Retinal pigment epithelial cell (primary cell): ENCODE data around the gene DCDC1.

Source experiments
- DNase-seq: peaks from one replicate; pipeline ENCODE4 v3.0.0-alpha.2; 2010; ENCODE audit warnings: low read depth
- H3K4me3 ChIP-seq: 2 replicates; pipeline ENCODE4 v1.5.1; 2011; ENCODE audit warnings: mild to moderate bottlenecking, low read length, control low read depth, moderate library complexity
- TF ChIP-seq, protein P1 (sequence below): conservative IDR thresholded peaks from 2 replicates; pipeline ENCODE4 v1.5.1; 2011; ENCODE audit warnings: low read depth, low read length, control low read depth, inconsistent platforms

Gene DCDC1

DNA sequence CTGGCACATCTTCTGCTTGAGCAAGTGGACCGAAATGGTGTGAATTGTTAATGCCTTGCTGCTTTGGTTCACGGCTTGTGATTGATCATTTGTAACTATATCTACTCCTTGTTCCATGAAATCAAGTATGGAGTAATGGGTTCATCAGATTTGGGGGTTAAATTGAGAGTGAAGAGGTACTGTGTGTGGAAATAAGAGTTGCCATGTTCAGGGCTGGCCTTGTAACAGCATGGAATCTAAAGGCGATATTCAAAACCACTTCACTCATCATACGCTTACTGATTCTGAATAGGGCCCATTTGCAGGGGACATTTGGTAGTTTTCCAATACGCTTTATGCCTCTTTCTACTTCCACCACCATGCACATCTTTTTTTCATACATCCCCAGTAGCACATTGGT is 122.2 kb downstream of the DCDC1 start:
- DNase-seq: no peak
- TF ChIP-seq, protein P1, sequence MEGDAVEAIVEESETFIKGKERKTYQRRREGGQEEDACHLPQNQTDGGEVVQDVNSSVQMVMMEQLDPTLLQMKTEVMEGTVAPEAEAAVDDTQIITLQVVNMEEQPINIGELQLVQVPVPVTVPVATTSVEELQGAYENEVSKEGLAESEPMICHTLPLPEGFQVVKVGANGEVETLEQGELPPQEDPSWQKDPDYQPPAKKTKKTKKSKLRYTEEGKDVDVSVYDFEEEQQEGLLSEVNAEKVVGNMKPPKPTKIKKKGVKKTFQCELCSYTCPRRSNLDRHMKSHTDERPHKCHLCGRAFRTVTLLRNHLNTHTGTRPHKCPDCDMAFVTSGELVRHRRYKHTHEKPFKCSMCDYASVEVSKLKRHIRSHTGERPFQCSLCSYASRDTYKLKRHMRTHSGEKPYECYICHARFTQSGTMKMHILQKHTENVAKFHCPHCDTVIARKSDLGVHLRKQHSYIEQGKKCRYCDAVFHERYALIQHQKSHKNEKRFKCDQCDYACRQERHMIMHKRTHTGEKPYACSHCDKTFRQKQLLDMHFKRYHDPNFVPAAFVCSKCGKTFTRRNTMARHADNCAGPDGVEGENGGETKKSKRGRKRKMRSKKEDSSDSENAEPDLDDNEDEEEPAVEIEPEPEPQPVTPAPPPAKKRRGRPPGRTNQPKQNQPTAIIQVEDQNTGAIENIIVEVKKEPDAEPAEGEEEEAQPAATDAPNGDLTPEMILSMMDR: no peak
- no peak overlapping the region for H3K4me3 ChIP-seq

- TF ChIP-seq, protein P1: no peak
- no peak for DNase-seq
- no peak overlapping the region for H3K4me3 ChIP-seq
Observed at GRCh38 chr11:31246451-31247165, 122.9 kb downstream of the DCDC1 start.

DNA sequence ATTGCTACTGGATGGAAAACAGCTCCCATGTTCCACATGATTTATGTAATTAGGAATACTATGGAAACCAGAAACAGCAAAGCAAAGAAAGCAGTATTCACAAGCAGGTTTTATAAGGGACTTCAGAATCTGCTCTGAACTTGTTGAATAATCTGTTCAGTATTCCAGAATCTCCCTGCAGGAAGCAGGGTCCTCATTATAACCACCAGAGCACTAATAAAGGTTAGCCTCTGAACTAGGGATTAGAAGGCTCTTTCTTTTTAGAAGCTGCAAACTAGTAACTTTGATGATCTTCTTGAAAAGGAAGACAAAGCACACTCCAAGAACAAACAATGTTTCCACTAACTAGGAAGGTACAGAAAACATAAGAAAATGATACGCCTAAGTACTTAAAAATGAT is 125.8 kb downstream of the DCDC1 start:
- no peak overlapping the region for H3K4me3 ChIP-seq
- no peak for DNase-seq
- TF ChIP-seq, protein P1: no peak

- no peak overlapping the region for H3K4me3 ChIP-seq
- DNase-seq: no peak
- TF ChIP-seq, protein P1: peak; percentile 71
Observed at GRCh38 chr11:31240340-31240904, 129.1 kb downstream of the DCDC1 start.

- TF ChIP-seq, protein P1: no peak
- DNase-seq: no peak
- H3K4me3 ChIP-seq: no peak overlapping the region
Observed at GRCh38 chr11:31237819-31238760, 131.4 kb downstream of the DCDC1 start.

GRCh38 chr11:31236143-31236542 is 133.4 kb downstream of the DCDC1 start:
- no peak for DNase-seq
- TF ChIP-seq, protein P1: peak; percentile 52
- H3K4me3 ChIP-seq: no peak overlapping the region
